K562 (cell line): ENCODE measurements around the gene SNUPN. TPM values are rescaled to one million over a fixed set of nuclear protein-coding genes. Genes with fewer than 3 reads are reported as not detected.
A peak's percentile ranks its signal among the peaks of the same experiment; 100 is the strongest.

Experiments
- EGR1 ChIP-seq: fragments of 450-650 bp; conservative IDR thresholded peaks from 2 replicates; pipeline ENCODE4 v1.6.1; 2017; ENCODE audit warnings: mild to moderate bottlenecking
- FOS ChIP-seq: IDR thresholded peaks from 3 replicates; pipeline ENCODE4 v1.6.1; 2011; ENCODE audit not compliant: insufficient read length; ENCODE audit errors: extremely low read depth
- FOXM1 ChIP-seq, 2 experiments: fragments of 450-650 bp in 1 of 2; sonication (generic) in 1 of 2; formaldehyde crosslinking in 1 of 2; IDR thresholded peaks; 2 replicates each; pipeline versions ENCODE4 v1.6.1 to v1.9.0; 2017 to 2022; ENCODE audit warnings: low read depth in 2 of 2, mild to moderate bottlenecking in 2 of 2, missing genetic modification reagents in 1 of 2, moderate library complexity in 1 of 2
- FOXO4 ChIP-seq: fragments of 450-650 bp; formaldehyde crosslinking; IDR thresholded peaks from 2 replicates; pipeline ENCODE4 v1.4.0; 2020; ENCODE audit warnings: mild to moderate bottlenecking, moderate library complexity
- GTF2A2 ChIP-seq: IDR thresholded peaks from 2 replicates; pipeline ENCODE4 v1.6.1; 2016; ENCODE audit warnings: mild to moderate bottlenecking, missing genetic modification characterization, missing compliant biosample characterization
- KDM5B ChIP-seq: fragments of 200-600 bp; sonication (generic); IDR thresholded peaks from 2 replicates; pipeline ENCODE4 v1.6.1; 2012; ENCODE audit warnings: low read depth, mild to moderate bottlenecking, moderate library complexity, low read length, control low read depth, inconsistent platforms; ENCODE audit not compliant: insufficient replicate concordance
- KLF1 ChIP-seq: fragments of 450-650 bp; IDR thresholded peaks from 2 replicates; pipeline ENCODE4 v1.6.1; 2016; ENCODE audit warnings: missing genetic modification characterization, missing compliant biosample characterization
- L3MBTL2 ChIP-seq: fragments of 450-650 bp; IDR thresholded peaks from 2 replicates; pipeline ENCODE4 v1.6.1; 2016; ENCODE audit warnings: mild to moderate bottlenecking, moderate library complexity
- MXI1 ChIP-seq: IDR thresholded peaks from 2 replicates; pipeline ENCODE4 v1.6.1; 2011; ENCODE audit warnings: low read depth, mild to moderate bottlenecking, improper control_type of control experiment, low read length
- NCOR1 ChIP-seq: fragments of 450-650 bp; IDR thresholded peaks from 2 replicates; pipeline ENCODE4 v1.6.1; 2016; ENCODE audit warnings: mild to moderate bottlenecking, moderate library complexity
- NELFE ChIP-seq: IDR thresholded peaks from 2 replicates; pipeline ENCODE4 v1.6.1; 2011; ENCODE audit warnings: mild to moderate bottlenecking; ENCODE audit not compliant: insufficient read depth, insufficient read length
- POLR2G ChIP-seq: fragments of 200-400 bp; formaldehyde crosslinking; IDR thresholded peaks from 2 replicates; pipeline ENCODE4 v1.6.1; 2017; ENCODE audit warnings: low read depth, mild to moderate bottlenecking, antibody characterized with exemption, low read length, moderate library complexity
- RNF219 ChIP-seq: fragments of 250-450 bp; sonication (Bioruptor Pico); IDR thresholded peaks from 2 replicates; pipeline ENCODE4 v1.5.0; 2022; ENCODE audit warnings: mild to moderate bottlenecking
- SMAD2 ChIP-seq: fragments of 150-350 bp; IDR thresholded peaks from 2 replicates; pipeline ENCODE4 v1.6.1; 2014; ENCODE audit warnings: low read depth, mild to moderate bottlenecking, low read length
- TARDBP ChIP-seq: fragments of 450-650 bp; IDR thresholded peaks from 2 replicates; pipeline ENCODE4 v1.6.1; 2016
- ZC3H8 ChIP-seq: fragments of 450-650 bp; IDR thresholded peaks from 2 replicates; pipeline ENCODE4 v1.6.1; 2017
- ZMIZ1 ChIP-seq, 2 experiments: fragments of 150-350 bp in 1 of 2; IDR thresholded peaks; 2 replicates each; pipeline ENCODE4 v1.6.1; 2012 to 2016; ENCODE audit warnings: low read depth in 2 of 2, low read length in 2 of 2, mild to moderate bottlenecking in 1 of 2, moderate library complexity in 1 of 2
- ZNF384 ChIP-seq: IDR thresholded peaks from 2 replicates; pipeline ENCODE4 v1.6.1; 2012; ENCODE audit warnings: low read depth, low read length, improper control_type of control experiment
- ZNF766 ChIP-seq: fragments of 200-800 bp; sonication (Bioruptor generic); conservative IDR thresholded peaks from 2 replicates; pipeline ENCODE4 v1.6.1; 2016; ENCODE audit warnings: missing genetic modification characterization, missing compliant biosample characterization
- ZNF830 ChIP-seq: fragments of 250-450 bp; sonication (Bioruptor Pico); IDR thresholded peaks from 2 replicates; pipeline ENCODE4 v1.5.0; 2021; ENCODE audit warnings: mild to moderate bottlenecking
- polyA plus RNA-seq, 8 experiments: library from polyadenylated mRNA; depleted of rRNA in 4 of 8; stranded (reverse) in 5 of 8; unstranded in 3 of 8; fragments of >200 nt; fragmentation: Nextera tagmentation in 2 of 8; fragmentation: Illumina TruSeq in 1 of 8; extraction: Ambion mirVana in 2 of 8; extraction: Trizol in 1 of 8; gene quantifications; 2 replicates each; pipeline versions ENCODE4 v1.2.1 to v1.2.3, GENCODE V29; 2011 to 2014; ENCODE audit warnings: inconsistent platforms in 1 of 8, missing spikeins in 1 of 8
- total RNA-seq, 7 experiments: library from RNA; depleted of rRNA in 6 of 7; stranded (reverse); fragments of >200 nt in 6 of 7; fragmentation: Illumina TruSeq in 2 of 7; extraction: Trizol in 2 of 7; gene quantifications; 2 replicates each; pipeline versions ENCODE4 v1.2.1 to v1.2.3, GENCODE V29; 2011 to 2021; ENCODE audit warnings: low replicate concordance in 1 of 7

The SNUPN gene
- total and polyA plus RNA-seq, 9 of the 15 experiments (the other 6 are each of a cell fraction or from before 2014, with no cell fraction given), result 32.2 to 78.3 (median 40.0) TPM

- TF ChIP-seq ZMIZ1 (IDR thresholded peaks at IDR 0.05; ENCODE audit: low read depth in 2 of 2, low read length in 2 of 2) (no peak), ZNF766 (0 out of 2 replicates have a peak, but pooled peaks have one; percentile 34), NELFE (peak; percentile 4), ZC3H8 (no peak; the same call in 1 of the 2 replicates), EGR1 (peak; percentile 76), RNF219 (no peak), KDM5B (peak; percentile 98), TARDBP (peak; percentile 46; the same call in 1 of the 2 replicates), MXI1 (peak; percentile 43; the same call in 1 of the 2 replicates), FOXM1 (IDR thresholded peaks at IDR 0.05; ENCODE audit: low read depth) (no peak), FOXM1 (CRISPR knock-in tag; IDR thresholded peaks at IDR 0.05; ENCODE audit: low read depth) (peak; percentile 75; the same call in 1 of the 2 replicates), NCOR1 (no peak), POLR2G (peak; percentile 100), GTF2A2 (tag) (no peak), SMAD2 (no peak), FOXO4 (CRISPR knock-in tag) (no peak), FOS (peak; percentile 82), ZNF830 (no peak), ZNF384 (no peak), KLF1 (no peak), L3MBTL2 (peak; percentile 84)
Measured at GRCh38 chr15:75639709-75640482, 14.4 kb upstream of the SNUPN start, which contains the start of gene IMP3 (continued).
